Trophoblast cell (in vitro differentiated cells and primary cell): Measurements from ENCODE around the gene MADCAM1.

Experiments
- DNase-seq, 2 donors: peaks; one replicate each; pipeline ENCODE4 v3.0.0-alpha.2; 2016
- H2AFZ ChIP-seq: 2 replicates; pipeline ENCODE4 v1.6.1; 2013; ENCODE audit warnings: low read length, moderate library complexity, mild to moderate bottlenecking; ENCODE audit not compliant: insufficient read depth, poor library complexity
- H2AK5ac ChIP-seq: 2 replicates; pipeline ENCODE4 v1.6.1; 2013; ENCODE audit warnings: mild to moderate bottlenecking, low read length
- H2BK120ac ChIP-seq: 2 replicates; pipeline ENCODE4 v1.6.1; 2013; ENCODE audit warnings: low read length, mild to moderate bottlenecking, moderate library complexity; ENCODE audit not compliant: insufficient read depth, poor library complexity
- H2BK12ac ChIP-seq: 2 replicates; pipeline ENCODE4 v1.6.1; 2013; ENCODE audit warnings: mild to moderate bottlenecking, low read length, moderate library complexity
- H2BK5ac ChIP-seq: 2 replicates; pipeline ENCODE4 v1.6.1; 2013; ENCODE audit warnings: low read length, low read depth, moderate library complexity, mild to moderate bottlenecking; ENCODE audit not compliant: poor library complexity
- H3K14ac ChIP-seq: 2 replicates; pipeline ENCODE4 v1.6.1; 2013; ENCODE audit warnings: mild to moderate bottlenecking, low read length
- H3K18ac ChIP-seq: 2 replicates; pipeline ENCODE4 v1.6.1; 2013; ENCODE audit warnings: mild to moderate bottlenecking, low read length
- H3K23ac ChIP-seq: 2 replicates; pipeline ENCODE4 v1.6.1; 2013; ENCODE audit warnings: low read length
- H3K27ac ChIP-seq: 2 replicates; pipeline ENCODE4 v1.5.1; 2013; ENCODE audit warnings: low read depth, mild to moderate bottlenecking, inconsistent platforms, low read length, moderate library complexity
- H3K27me3 ChIP-seq: 2 replicates; pipeline ENCODE4 v1.6.1; 2013; ENCODE audit warnings: inconsistent platforms, mild to moderate bottlenecking, low read length, moderate library complexity; ENCODE audit not compliant: insufficient read depth
- H3K36me3 ChIP-seq, 2 experiments: 1 replicate in 1 of 2; 2 replicates in 1 of 2; pipeline ENCODE4 v1.6.1; 2013; ENCODE audit warnings: low read length in 2 of 2, mild to moderate bottlenecking in 2 of 2, moderate library complexity in 1 of 2; ENCODE audit not compliant: insufficient read depth in 2 of 2, control insufficient read depth in 1 of 2
- H3K4ac ChIP-seq: 2 replicates; pipeline ENCODE4 v1.6.1; 2013; ENCODE audit warnings: low read depth, mild to moderate bottlenecking, low read length, moderate library complexity
- H3K4me1 ChIP-seq, 2 experiments: 1 replicate in 1 of 2; 2 replicates in 1 of 2; pipeline ENCODE4 v1.6.1; 2013; ENCODE audit warnings: low read length in 2 of 2, mild to moderate bottlenecking in 2 of 2, moderate library complexity in 1 of 2; ENCODE audit not compliant: insufficient read depth in 2 of 2, control insufficient read depth in 1 of 2
- H3K4me2 ChIP-seq: 2 replicates; pipeline ENCODE4 v1.6.1; 2013; ENCODE audit warnings: inconsistent platforms, mild to moderate bottlenecking, low read length, moderate library complexity
- H3K4me3 ChIP-seq: 2 replicates; pipeline ENCODE4 v1.5.1; 2013; ENCODE audit warnings: mild to moderate bottlenecking, low read depth, low read length, inconsistent platforms
- H3K79me1 ChIP-seq: one replicate; pipeline ENCODE4 v1.6.1; 2013; ENCODE audit warnings: low read length
- H3K79me2 ChIP-seq: 2 replicates; pipeline ENCODE4 v1.6.1; 2013; ENCODE audit warnings: low read length, mild to moderate bottlenecking; ENCODE audit not compliant: control insufficient read depth, insufficient read depth, poor library complexity
- H3K9ac ChIP-seq: 2 replicates; pipeline ENCODE4 v1.6.1; 2013; ENCODE audit warnings: mild to moderate bottlenecking, low read length
- H3K9me3 ChIP-seq: 2 replicates; pipeline ENCODE4 v1.6.1; 2013; ENCODE audit warnings: low read depth, mild to moderate bottlenecking, control low read depth, inconsistent platforms, low read length; ENCODE audit not compliant: insufficient read depth
- H4K12ac ChIP-seq: 2 replicates; pipeline ENCODE4 v1.6.1; 2013; ENCODE audit warnings: low read depth, mild to moderate bottlenecking, low read length, moderate library complexity
- H4K8ac ChIP-seq: 2 replicates; pipeline ENCODE4 v1.6.1; 2013; ENCODE audit warnings: low read depth, mild to moderate bottlenecking, low read length, moderate library complexity
- H4K91ac ChIP-seq: one replicate; pipeline ENCODE4 v1.6.1; 2013; ENCODE audit warnings: low read depth, mild to moderate bottlenecking, low read length, moderate library complexity
- WGBS: extraction: QIAGEN DNeasy Blood & Tissue Kit; methylation state at CpG from one replicate; pipeline ENCODE4 v1.1.7; 2013; ENCODE audit warnings: missing lambda C conversion rate; ENCODE audit not compliant: insufficient read length, insufficient coverage; ENCODE audit errors: extremely low coverage; 5-methylcytosine and 5-hydroxymethylcytosine counted together

The MADCAM1 gene

DNA sequence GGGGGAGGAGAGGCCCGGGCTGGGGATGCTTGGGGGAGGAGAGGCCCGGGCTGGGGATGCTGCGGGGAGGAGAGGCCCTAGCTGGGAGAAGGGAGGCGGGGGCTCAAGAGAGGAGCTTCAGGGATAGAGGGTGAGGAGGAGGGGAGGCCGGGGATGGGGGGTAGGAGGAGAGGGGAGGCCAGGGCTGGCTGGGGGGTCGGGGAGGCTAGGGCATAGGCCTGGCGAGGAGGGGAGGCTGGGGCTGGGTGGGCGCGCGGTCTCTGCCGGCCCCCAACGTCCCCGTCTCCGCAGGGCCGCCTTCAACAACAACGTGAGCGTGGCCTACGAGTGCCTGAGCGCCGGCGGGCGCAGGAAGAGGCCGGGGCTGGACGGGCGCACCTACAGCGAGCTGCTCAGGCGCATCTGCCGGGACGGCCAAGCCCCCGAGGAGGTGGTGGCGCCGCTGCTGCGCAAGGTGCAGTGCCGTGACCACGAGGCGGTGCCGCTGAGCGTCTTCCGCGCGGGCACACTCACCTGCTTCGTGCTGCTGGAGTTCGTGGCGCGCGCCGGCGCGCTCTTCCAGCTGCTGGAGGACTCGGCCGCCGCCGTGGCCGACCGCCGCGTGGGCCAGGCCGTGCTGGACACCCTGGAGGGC is 22.4 kb downstream of the MADCAM1 start:
- H3K23ac ChIP-seq, result no peak overlapping the region
- H4K12ac ChIP-seq, result no peak overlapping the region
- no peak overlapping the region for H2AK5ac ChIP-seq
- peak overlapping the region; percentile 56 for H3K18ac ChIP-seq
- no peak overlapping the region for H3K14ac ChIP-seq
- no peak overlapping the region for H4K91ac ChIP-seq
- no peaks in the 10 kb centered on the region for H3K27me3 ChIP-seq
- H3K4me2 ChIP-seq, result no peak overlapping the region
- H3K79me1 ChIP-seq, result no peaks in the 10 kb centered on the region
- no peak overlapping the region for H2BK120ac ChIP-seq
- H4K8ac ChIP-seq, result no peak overlapping the region
- H3K4me1 ChIP-seq, result peaks cover 4 to 12% of the 10 kb centered on the region in 2 experiments
- no peaks in the 10 kb centered on the region for H3K79me2 ChIP-seq
- no peak overlapping the region for H2AFZ ChIP-seq
- no peak overlapping the region for H2BK5ac ChIP-seq
- H3K9ac ChIP-seq, result no peak overlapping the region
- peaks cover 8% of the 10 kb centered on the region for H3K9me3 ChIP-seq
- H3K27ac ChIP-seq, result no peak overlapping the region
- H3K36me3 ChIP-seq, result peaks cover 7 to 13% of the 10 kb centered on the region in 2 experiments
- H3K4me3 ChIP-seq, result no peak overlapping the region
- whole genome bisulfite sequencing, result no CpG with 5 or more reads among the region's 58 CpGs
- H3K4ac ChIP-seq, result no peak overlapping the region
- DNase-seq, result peak in 1 of 2 donors; percentile 11
- no peak overlapping the region for H2BK12ac ChIP-seq

DNA sequence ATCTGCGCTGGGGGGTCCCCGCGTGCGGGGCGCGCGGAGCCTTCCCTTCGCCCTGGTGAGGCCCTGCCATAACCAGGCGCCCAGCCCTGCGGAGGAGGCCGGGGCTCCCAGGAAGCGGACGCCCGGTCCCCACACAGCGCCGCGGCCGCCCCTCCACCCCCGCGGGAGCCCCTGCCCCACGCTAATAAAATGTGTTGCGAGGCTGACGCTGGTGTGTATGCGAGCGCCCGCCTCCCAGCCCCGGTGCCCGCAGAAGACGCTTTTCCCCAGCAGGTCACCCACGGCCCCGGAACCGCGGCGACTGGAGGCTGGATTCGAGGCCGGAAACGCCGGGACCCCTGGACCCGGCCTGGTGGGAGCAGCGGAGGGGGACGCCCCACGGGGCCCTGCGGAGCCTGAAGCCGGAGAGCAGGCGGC is 23.2 kb downstream of the MADCAM1 start:
- no peak overlapping the region for H3K23ac ChIP-seq
- no peak overlapping the region for H3K4me2 ChIP-seq
- no peak overlapping the region for H4K12ac ChIP-seq
- H3K14ac ChIP-seq, result no peak overlapping the region
- no peak overlapping the region for H2AK5ac ChIP-seq
- H3K18ac ChIP-seq, result no peak overlapping the region
- H2BK5ac ChIP-seq, result no peak overlapping the region
- H3K27ac ChIP-seq, result no peak overlapping the region
- no peak overlapping the region for H2BK120ac ChIP-seq
- H2BK12ac ChIP-seq, result no peak overlapping the region
- no peak overlapping the region for H4K91ac ChIP-seq
- no peak overlapping the region for H4K8ac ChIP-seq
- H3K27me3 ChIP-seq, result no peaks in the 10 kb centered on the region
- no peak for DNase-seq
- H3K36me3 ChIP-seq, result peaks cover 0 to 8% of the 10 kb centered on the region in 2 experiments
- H3K79me2 ChIP-seq, result no peaks in the 10 kb centered on the region
- H3K4me1 ChIP-seq, result peaks cover 4 to 12% of the 10 kb centered on the region in 2 experiments
- H3K4me3 ChIP-seq, result no peak overlapping the region
- WGBS, result no CpG with 5 or more reads among the region's 45 CpGs
- peaks cover 8% of the 10 kb centered on the region for H3K9me3 ChIP-seq
- no peak overlapping the region for H3K4ac ChIP-seq
- H2AFZ ChIP-seq, result no peak overlapping the region
- no peak overlapping the region for H3K9ac ChIP-seq
- H3K79me1 ChIP-seq, result no peaks in the 10 kb centered on the region

DNA sequence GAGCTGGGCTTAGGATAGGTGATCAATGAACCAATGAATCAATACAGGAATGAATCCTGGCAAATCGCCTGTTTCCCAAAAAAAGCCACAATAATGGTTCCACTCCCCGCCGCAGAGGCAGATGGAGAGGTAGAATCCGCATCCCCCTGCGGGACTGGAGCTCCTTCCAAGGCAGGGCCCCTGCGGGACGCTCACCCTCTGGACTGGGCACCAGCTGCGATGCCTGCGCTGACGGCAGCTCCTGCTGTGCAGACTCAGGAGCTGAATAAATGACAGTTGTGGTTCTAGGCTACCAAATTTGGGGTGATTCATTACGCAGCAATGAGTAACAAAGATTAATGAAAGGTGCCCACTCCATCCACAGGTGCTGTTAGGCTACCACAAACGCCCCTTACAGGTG is 26.4 kb downstream of the MADCAM1 start:
- Histone ChIP-seq H3K36me3 (peaks cover 0 to 8% of the 10 kb centered on the region in 2 experiments), H3K4ac (no peak overlapping the region), H3K14ac (no peak overlapping the region), H2BK12ac (no peak overlapping the region), H3K9me3 (peaks cover 8% of the 10 kb centered on the region), H4K91ac (no peak overlapping the region), H2AK5ac (no peak overlapping the region), H3K9ac (no peak overlapping the region), H3K4me2 (no peak overlapping the region), H3K18ac (no peak overlapping the region), H3K79me2 (no peaks in the 10 kb centered on the region), H3K79me1 (no peaks in the 10 kb centered on the region), H3K23ac (no peak overlapping the region), H3K4me3 (no peak overlapping the region), H3K27ac (no peak overlapping the region), H2BK5ac (no peak overlapping the region), H3K4me1 (peaks cover 0 to 3% of the 10 kb centered on the region in 2 experiments), H4K8ac (no peak overlapping the region), H2AFZ (no peak overlapping the region), H3K27me3 (peaks cover 2% of the 10 kb centered on the region), H2BK120ac (no peak overlapping the region), H4K12ac (no peak overlapping the region)
- DNase-seq, result no peak
- WGBS, result no CpG with 5 or more reads among the region's 12 CpGs

DNA sequence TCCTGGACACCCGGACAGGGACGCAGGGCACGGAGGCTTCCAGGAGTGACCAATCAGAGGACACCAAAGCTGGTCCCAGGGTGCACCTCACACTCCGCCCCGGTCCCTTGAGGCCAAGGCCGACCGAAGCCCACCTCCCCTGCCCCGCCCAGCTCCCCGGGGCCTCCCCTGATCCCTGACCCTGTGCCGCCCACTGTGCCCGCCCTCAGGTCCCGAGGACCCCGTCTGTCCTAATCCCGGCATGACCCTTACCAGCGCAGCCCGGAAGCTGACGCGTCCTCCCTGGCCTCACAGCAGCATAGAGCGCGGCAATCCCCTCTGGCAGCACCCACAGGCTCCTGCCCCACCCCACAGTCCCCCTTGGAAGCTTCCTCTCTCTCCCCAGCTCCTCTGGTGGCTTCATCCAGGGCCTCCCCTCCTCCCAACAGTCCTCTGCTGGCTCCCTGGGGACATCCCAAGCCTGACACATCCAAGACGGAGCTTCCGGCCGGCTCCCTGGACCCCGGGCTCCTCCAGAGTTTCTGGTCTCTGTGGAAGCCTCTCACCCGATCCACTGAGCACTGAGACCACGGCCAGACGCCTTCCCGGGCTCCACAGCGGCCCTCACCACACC is 27.9 kb downstream of the MADCAM1 start:
- H4K8ac ChIP-seq, result no peak overlapping the region
- no peak overlapping the region for H2BK5ac ChIP-seq
- no peak overlapping the region for H4K91ac ChIP-seq
- no peak overlapping the region for H3K14ac ChIP-seq
- H3K27ac ChIP-seq, result no peak overlapping the region
- H3K9me3 ChIP-seq, result peaks cover 8% of the 10 kb centered on the region
- H4K12ac ChIP-seq, result no peak overlapping the region
- no CpG with 5 or more reads among the region's 29 CpGs for WGBS
- H2BK12ac ChIP-seq, result no peak overlapping the region
- peaks cover 2% of the 10 kb centered on the region for H3K27me3 ChIP-seq
- no peaks in the 10 kb centered on the region for H3K79me2 ChIP-seq
- no peak overlapping the region for H2AK5ac ChIP-seq
- H3K4ac ChIP-seq, result no peak overlapping the region
- H3K9ac ChIP-seq, result no peak overlapping the region
- no peaks in the 10 kb centered on the region for H3K4me1 ChIP-seq
- H3K18ac ChIP-seq, result no peak overlapping the region
- peaks cover 0 to 8% of the 10 kb centered on the region in 2 experiments for H3K36me3 ChIP-seq
- no peak overlapping the region for H2BK120ac ChIP-seq
- DNase-seq, result peak; percentile 38 to 51
- H3K23ac ChIP-seq, result no peak overlapping the region
- H2AFZ ChIP-seq, result no peak overlapping the region
- no peak overlapping the region for H3K4me2 ChIP-seq
- no peak overlapping the region for H3K4me3 ChIP-seq
- H3K79me1 ChIP-seq, result no peaks in the 10 kb centered on the region
